ENCODE results near the gene C16orf96.

Gene C16orf96

DNA sequence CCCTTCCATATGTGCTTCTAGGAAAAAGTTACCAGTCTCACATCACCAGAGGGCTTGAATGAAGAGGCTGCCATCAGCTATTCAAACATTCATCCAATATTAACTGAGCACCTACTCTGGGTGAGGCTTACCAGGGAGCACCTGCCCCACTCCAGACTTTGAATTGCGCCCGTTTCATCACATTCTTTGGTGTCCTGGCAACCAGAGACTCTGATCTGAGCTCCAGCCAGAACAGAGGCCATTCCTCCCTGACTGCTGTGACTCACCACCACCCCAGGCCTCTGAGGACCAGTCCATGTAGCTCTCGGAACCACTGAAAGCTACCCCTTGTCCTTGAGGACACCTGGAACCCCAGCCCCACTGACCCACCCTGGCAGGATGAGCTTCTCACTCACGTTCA is at the start of gene C16orf96:
C16orf96 (plus strand) TSS at position 229 of the 400 bp plus-strand sequence; CDS start at position 379, 150 bp downstream.
- no peak for DNase-seq (ENCODE audit: low spot score)

DNA sequence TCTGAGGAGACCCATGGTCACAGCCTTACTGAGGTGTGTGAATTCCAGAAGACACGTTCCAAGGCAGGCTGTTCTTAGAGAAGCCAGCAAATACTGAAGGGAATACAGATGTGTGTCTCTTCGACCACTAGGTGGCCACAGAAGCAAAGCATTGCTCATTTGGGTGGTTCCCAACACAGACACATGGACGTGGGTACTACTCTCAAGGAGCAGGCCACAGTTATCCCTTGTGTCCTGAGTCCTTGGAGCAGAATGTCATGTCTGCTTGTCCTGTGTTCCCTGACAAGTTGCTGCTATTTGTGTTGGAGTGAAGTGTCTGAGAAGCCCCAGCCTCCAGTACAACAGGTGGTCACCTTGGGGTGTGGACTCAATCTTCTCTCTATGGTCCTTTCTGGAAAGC is 49.7 kb upstream of the C16orf96 start:
- peak; percentile 95 for DNase-seq (ENCODE audit: low spot score)

- DNase-seq (ENCODE audit: low spot score): no peak
Measured at GRCh38 chr16:4507588-4508345, 48.4 kb upstream of the C16orf96 start.

DNA sequence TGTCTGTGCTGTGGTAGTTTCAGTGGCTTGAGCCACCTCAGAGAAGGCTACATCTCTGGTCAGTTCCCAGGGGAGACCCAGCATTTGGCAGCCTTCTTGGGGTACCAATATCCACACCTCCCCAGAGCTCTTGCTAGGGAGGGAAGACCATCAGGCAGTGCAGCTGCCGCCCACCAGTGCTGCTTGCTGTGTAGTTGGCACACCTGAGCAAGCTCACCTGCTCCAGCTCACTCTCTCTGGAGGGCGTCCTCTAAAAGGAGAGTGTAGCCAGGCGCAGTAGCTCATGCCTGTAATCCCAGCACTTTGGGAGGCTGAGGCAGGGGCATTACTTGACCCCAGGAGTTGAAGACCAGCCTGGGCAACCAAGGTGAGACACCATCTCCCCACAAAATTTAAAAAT is 47.3 kb upstream of the C16orf96 start:
- no peak for DNase-seq (ENCODE audit: low spot score)

- no peak for DNase-seq (ENCODE audit: low spot score)
Measured at GRCh38 chr16:4509420-4509819, 46.7 kb upstream of the C16orf96 start.

- DNase-seq (ENCODE audit: low spot score): no peak
Measured at GRCh38 chr16:4510131-4510530, 46.0 kb upstream of the C16orf96 start.

- no peak for DNase-seq (ENCODE audit: low spot score)
Measured at GRCh38 chr16:4510747-4511426, 45.3 kb upstream of the C16orf96 start.

DNA sequence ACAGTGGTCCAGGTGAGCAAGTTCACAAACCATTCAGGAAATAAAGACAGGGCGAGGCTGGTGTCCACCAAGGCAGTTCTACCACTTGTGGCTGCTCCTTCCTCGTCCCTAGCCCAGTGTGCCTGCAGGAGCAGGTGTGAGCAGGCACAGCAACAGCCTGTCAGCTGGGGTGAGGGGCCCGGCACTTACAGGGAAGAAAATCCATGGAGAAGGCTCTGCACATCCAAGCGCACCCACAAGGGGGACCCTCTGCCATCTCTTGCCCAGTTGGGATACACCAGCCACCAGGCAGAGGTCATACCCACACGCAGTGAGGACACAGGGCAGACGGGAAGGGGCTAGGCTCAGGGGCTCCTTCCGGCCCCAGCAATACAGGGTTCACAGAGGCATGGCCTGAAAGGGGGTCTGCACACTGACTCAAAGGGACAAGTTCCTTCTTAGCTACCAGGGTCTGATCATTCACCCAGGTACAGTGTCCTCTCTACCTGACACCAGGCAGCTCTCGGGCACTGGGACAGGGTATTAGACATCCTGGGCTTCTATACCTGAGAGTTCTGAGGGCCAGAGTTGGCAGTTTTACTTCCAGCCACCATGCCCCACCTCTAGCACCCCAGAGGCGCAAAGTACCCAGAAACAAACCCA is 44.6 kb upstream of the C16orf96 start:
- DNase-seq (ENCODE audit: low spot score): no peak

DNA sequence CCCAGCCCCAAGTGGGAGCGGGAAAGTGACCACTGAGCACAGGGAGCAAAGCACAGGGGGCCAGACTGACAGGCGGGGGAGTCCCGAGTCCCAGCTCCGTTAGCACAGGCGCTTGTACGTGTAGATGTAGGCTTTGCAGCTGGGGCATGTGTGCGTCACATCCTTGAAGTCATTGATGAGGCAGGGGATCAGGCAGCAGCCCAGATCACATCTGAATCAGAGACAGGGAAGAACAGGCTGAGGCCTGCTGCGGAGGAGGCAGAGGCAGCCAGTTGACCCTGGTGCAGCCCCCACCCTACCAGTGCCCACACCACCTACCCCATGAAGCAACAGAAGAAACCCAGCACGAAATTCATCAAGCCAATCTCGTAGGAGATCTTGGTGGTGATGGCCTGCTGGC is 43.7 kb upstream of the C16orf96 start:
- DNase-seq (ENCODE audit: low spot score): no peak

DNA sequence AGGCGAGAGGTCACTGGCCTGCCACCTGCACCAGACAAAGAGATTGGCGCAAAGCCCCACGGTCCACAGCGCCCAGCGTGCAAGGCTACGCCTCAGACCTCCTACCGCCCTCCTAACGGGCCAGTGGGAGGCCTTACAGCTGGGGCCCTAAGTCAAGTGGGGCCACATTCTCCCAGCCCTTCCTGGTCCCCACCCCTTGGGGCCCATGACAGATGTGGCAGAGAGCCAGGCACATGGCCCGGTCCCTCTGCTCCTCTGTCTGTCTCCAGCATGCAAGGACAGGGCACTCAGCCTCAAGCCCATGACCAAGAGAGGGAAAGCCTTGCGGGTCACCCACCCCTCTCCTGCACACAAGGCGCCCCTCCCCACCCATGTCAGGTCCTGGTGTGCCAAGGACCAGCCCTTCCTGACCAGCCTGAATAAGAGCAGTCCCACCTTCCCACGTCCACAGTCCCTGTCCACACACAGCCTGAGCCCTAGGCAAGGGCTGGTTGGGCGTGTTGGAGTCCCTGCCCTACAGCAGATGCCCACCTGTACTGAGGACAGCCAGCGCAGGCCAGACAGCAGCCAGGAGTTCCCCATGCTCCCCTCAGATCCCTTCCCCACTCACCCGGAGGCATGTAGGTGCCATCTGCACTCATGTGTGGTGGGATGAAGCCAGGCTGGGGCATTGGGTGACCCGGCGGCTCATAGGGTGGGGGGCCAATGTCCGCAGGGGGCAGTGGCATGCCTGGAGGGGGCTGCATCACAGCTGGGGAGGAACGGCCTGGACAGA is 42.9 kb upstream of the C16orf96 start:
- no peak for DNase-seq (ENCODE audit: low spot score)

GRCh38 chr16:4513881-4514280 is 42.3 kb upstream of the C16orf96 start:
- no peak for DNase-seq (ENCODE audit: low spot score)

DNA sequence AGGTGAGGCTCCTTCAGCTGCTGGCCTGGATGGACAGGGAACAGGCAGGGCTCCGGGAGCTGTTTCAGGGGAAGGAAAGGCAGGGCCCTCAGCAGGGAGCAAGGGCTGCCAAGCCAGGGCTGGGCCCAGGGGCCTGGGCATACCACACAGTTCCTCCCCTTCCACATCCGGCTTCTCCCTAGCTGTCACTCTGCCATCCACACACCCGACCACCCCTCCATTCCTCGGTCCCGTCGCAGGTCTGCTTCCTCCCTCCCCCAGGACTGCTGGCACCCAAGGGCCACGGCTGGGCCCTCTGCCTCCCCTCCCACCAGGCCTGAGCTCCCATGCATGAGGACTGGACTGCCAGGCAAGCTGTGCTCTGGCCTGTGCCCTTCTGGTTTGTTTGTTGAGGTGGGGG is 41.5 kb upstream of the C16orf96 start:
- no peak for DNase-seq (ENCODE audit: low spot score)

GRCh38 chr16:4515611-4516233 is 40.4 kb upstream of the C16orf96 start:
- peak; percentile 75 for DNase-seq (ENCODE audit: low spot score)

DNA sequence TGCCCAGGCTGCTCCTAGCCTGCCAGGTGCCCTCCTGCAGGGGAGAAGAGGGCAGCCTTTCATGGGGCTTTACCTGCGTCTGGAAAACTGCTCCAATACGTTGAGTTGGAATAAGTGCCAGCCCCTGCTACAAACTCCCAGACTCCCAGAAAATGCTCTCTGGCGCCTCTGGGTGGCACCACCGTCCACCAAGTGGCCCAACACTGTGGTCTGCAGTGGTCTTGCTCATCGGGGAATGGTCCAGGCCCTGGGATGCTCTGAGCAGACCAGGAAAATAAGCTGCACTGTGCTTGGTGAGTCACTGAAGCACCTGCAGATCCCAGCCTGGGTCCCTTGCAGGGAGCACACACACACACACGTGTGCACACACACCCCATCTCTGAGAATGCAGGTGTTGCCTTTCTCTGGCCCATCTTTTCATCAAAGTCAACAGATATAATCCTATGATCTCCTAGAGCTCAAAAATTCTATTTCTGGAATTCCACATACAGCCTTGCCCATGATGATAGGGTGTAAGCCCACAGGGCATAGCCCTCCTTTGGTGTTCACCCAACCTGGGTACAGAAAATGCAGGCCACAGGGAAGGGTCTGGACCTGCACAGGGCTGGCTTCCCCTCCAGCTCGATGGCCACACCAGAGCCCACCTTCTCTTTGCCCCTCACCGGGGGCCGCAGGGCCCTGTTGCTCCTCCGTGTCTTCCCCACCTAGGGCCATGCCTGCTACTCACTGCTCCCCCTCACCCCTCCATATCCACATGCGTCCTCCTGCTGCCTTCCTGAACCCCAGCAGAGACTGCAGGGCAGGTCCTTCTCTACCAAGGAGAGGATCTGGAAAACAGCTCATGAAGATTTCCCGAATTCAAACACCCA is 38.1 kb upstream of the C16orf96 start:
- DNase-seq (ENCODE audit: low spot score): no peak

DNA sequence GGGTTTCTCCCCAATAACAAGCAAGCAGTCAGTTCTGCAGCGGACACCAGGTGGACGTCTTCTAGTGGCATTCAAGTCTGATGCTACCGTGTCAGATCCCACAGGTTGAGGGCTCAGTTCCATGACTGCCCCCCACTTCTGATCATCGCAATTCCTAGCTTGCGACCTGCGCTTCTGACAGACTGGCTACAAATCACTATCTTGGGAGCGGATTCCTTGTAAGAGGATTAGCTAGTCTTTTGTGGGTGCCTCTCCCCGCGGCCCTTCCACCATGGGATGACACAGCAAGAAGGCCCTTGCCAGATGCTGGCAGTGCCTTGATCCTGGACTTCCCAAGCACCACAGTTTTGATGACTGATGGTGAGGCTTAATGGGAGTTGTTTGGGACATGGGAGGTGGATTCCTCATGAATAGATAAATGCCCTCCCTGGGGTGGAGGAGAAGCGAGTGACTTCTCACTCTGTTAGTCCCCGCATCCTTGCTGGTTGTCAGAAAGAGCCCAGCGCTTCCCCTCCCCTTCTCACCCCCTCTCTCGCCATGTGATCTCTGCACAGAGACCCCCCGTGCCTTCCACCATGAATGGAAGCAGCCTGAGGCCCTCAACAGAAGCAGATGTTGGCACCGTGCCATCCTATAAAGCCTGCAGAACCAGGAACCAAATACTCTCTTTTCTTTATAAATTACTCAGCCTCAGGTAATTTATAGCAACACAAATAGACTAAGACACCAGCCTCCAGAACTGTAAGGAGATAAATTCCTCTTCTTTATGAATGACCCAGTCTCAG is 36.7 kb upstream of the C16orf96 start:
- DNase-seq (ENCODE audit: low spot score): no peak

GRCh38 chr16:4520913-4521312 is 35.2 kb upstream of the C16orf96 start:
- no peak for DNase-seq (ENCODE audit: low spot score)

DNA sequence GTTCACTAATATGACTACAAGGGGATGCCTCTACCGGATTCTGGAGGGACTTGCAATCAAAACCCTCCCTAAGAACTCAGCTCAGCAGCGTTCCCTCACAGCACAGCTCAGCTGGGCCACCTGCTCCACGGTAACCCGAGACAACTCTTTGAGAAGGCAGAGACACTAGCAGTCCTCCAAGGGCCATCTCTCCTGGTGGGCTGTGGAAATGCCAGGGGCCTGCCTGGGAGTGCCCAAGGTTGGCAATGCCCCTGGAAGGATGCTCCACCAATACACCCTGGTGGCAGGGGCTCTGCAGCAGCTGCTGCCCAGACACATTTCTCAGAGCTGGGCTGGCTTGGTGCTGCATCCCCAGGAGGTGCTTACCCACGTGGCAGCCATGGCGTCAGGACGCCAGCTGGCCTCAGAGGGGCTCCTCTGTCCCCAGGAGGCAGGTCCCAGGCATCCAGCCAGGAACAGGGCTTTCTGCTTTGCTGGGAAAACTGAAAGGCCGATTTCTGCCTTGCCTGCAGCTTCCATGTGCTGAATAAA is 34.0 kb upstream of the C16orf96 start:
- peak; percentile 83 for DNase-seq (ENCODE audit: low spot score)

DNA sequence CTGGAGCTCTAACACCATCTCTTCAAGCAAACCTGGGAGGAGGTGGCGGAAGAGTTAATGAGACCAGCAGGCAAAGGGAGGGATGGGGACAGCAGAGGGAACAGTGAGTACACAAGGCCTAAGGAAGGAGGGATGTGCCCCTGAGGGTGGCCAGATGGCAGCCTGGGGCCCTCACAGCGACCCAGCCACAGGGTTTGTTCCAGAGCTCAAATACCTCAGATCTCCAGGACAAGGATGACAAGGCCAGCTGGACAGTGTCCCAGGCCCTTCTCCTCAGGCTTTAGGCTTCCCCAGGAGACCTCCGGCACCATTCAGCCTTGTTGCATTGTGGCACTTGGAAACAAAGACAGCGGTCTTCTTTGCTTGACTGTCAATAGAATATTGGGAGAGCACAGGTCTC is 32.5 kb upstream of the C16orf96 start:
- peak; percentile 19 for DNase-seq (ENCODE audit: low spot score)

DNA sequence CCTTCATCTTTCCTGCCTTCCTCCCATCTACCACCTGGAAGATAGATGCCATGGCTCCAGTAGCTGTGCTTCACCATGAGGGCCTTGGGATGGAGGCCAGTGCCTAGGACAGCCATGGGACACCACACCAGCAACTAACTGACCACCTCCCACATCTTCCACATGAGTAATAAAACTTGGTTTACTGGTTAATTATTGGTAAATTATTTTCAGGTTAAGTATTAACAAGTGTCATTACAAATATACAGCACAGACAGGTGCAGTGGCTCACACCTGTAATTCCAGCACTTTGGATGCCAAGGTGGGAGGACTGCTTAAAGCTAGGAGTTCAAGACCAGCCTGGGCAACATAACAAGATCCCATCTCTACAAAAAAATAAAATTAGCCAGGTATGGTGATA is 31.6 kb upstream of the C16orf96 start:
- DNase-seq (ENCODE audit: low spot score): no peak

DNA sequence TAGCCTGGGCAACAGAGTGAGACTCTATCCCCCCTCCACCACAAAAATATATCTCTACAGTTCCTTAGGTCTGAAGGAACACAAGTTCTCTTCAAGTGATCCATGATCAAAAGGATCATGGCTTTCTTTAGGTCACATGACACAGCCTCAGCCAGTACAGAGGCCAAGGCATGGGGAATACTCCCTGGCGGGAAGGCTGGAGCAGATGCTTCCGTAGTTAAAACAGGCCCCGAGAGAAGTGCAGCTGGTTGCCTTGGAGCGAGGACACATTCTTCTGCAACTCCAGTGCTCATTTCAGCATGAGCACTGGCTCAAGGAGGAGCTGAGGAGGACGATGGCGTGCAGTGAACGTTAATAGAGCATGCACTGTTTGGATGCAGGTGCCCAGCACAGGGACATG is 31.1 kb upstream of the C16orf96 start:
- peak; percentile 23 for DNase-seq (ENCODE audit: low spot score)

Data from pons (tissue), 1 donor.